Prostate gland (tissue), 2 donors: ENCODE results near the gene CLK3.

Source experiments
- POLR2AphosphoS5 ChIP-seq: sonication (generic); formaldehyde crosslinking; IDR thresholded peaks from one replicate; pipeline ENCODE4 v1.6.1; 2017; ENCODE audit warnings: antibody characterized with exemption
- TF ChIP-seq, protein P1 (sequence below), 4 experiments: fragments of 200-600 bp in 2 of 4; fragments of 450-650 bp in 2 of 4; sonication (generic) in 2 of 4; IDR thresholded peaks; 1 replicate in 3 of 4; 2 replicates in 1 of 4; pipeline ENCODE4 v1.5.1; 2016 to 2019; ENCODE audit warnings: antibody characterized with exemption in 4 of 4, mild to moderate bottlenecking in 2 of 4, moderate library complexity in 2 of 4

DNA sequence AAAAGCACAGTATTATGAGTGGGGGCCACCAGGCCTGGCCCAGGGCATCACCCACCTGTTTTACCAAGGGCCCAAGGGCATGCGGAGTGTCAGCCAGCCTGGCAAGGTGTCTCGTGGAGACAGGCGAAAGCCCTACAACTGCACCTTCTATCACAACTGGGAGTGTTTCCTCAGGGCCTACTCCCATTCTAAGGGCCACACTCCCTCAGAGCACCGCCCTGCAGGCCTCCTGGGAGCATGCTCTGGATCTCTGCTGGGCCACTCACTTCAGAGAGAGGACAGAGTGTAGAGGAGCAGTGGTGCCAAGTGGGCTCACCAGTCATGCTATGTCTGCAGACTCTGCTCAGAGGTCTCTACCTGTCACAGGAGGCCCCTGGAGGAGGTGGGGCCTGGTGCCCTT is 21.2 kb upstream of the CLK3 start:
- TF ChIP-seq, protein P1, sequence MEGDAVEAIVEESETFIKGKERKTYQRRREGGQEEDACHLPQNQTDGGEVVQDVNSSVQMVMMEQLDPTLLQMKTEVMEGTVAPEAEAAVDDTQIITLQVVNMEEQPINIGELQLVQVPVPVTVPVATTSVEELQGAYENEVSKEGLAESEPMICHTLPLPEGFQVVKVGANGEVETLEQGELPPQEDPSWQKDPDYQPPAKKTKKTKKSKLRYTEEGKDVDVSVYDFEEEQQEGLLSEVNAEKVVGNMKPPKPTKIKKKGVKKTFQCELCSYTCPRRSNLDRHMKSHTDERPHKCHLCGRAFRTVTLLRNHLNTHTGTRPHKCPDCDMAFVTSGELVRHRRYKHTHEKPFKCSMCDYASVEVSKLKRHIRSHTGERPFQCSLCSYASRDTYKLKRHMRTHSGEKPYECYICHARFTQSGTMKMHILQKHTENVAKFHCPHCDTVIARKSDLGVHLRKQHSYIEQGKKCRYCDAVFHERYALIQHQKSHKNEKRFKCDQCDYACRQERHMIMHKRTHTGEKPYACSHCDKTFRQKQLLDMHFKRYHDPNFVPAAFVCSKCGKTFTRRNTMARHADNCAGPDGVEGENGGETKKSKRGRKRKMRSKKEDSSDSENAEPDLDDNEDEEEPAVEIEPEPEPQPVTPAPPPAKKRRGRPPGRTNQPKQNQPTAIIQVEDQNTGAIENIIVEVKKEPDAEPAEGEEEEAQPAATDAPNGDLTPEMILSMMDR (IDR thresholded peaks at IDR 0.05) = no peak
- no peak for TF ChIP-seq POLR2AphosphoS5
